ENCODE results near the gene CLEC12A.

DNA sequence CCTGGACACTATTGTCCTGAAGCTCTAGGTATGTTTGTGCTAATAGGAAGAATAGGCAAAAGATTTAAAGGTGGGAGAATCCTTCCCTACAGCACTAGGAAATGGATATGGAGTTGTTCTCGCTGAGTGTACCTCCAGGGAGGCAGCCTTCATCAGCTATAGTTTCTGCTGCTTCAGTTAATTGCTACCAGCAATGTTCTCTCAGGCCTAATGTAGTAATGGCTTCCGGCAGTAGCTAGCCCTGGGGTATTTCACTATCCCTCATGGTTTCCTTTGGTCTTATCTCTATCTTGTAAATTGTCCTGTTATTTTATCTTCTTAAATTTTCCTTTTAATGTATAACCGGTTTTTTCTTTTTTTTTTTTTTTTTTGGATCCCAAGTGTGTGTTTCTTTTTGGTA lies 9.3 kb upstream of the CLEC12A start:
- TF ChIP-seq, protein P1, sequence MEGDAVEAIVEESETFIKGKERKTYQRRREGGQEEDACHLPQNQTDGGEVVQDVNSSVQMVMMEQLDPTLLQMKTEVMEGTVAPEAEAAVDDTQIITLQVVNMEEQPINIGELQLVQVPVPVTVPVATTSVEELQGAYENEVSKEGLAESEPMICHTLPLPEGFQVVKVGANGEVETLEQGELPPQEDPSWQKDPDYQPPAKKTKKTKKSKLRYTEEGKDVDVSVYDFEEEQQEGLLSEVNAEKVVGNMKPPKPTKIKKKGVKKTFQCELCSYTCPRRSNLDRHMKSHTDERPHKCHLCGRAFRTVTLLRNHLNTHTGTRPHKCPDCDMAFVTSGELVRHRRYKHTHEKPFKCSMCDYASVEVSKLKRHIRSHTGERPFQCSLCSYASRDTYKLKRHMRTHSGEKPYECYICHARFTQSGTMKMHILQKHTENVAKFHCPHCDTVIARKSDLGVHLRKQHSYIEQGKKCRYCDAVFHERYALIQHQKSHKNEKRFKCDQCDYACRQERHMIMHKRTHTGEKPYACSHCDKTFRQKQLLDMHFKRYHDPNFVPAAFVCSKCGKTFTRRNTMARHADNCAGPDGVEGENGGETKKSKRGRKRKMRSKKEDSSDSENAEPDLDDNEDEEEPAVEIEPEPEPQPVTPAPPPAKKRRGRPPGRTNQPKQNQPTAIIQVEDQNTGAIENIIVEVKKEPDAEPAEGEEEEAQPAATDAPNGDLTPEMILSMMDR (IDR thresholded peaks at IDR 0.05): no peak
- TF ChIP-seq POLR2A (IDR thresholded peaks at IDR 0.05): no peak

Data from adrenal gland (tissue), 5 donors.